ENCODE measurements around the gene ITGB5.
A peak's percentile ranks its signal among the peaks of the same experiment; 100 is the strongest.

ITGB5 gene

DNA sequence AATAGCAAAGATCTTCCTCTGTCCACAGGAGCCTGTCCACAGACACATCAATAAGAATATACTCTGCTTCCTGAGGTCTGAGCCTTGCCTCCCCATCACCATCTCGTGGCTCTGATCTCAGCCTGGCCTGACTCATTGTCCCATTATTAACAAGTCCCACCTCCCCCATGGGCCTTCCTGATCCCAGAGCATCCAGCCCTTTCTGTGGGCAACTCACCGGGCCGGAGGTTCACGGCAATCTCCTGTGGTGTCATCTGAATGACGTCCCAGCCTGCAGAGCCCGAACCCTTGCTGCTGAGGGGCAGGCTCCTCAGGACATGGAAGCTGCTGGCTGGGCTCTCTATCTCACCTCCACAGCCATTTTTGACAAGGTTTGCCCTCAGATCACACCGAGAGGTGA lies 28.1 kb downstream of the ITGB5 start:
- TF ChIP-seq, protein P1, sequence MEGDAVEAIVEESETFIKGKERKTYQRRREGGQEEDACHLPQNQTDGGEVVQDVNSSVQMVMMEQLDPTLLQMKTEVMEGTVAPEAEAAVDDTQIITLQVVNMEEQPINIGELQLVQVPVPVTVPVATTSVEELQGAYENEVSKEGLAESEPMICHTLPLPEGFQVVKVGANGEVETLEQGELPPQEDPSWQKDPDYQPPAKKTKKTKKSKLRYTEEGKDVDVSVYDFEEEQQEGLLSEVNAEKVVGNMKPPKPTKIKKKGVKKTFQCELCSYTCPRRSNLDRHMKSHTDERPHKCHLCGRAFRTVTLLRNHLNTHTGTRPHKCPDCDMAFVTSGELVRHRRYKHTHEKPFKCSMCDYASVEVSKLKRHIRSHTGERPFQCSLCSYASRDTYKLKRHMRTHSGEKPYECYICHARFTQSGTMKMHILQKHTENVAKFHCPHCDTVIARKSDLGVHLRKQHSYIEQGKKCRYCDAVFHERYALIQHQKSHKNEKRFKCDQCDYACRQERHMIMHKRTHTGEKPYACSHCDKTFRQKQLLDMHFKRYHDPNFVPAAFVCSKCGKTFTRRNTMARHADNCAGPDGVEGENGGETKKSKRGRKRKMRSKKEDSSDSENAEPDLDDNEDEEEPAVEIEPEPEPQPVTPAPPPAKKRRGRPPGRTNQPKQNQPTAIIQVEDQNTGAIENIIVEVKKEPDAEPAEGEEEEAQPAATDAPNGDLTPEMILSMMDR (conservative IDR thresholded peaks at IDR 0.05; ENCODE audit: low read depth, low read length) = no peak
- peak; percentile 90 for DNase-seq (ENCODE audit: low read depth)
- no peak overlapping the region for H3K4me3 ChIP-seq (ENCODE audit: low read depth, low read length)

DNA sequence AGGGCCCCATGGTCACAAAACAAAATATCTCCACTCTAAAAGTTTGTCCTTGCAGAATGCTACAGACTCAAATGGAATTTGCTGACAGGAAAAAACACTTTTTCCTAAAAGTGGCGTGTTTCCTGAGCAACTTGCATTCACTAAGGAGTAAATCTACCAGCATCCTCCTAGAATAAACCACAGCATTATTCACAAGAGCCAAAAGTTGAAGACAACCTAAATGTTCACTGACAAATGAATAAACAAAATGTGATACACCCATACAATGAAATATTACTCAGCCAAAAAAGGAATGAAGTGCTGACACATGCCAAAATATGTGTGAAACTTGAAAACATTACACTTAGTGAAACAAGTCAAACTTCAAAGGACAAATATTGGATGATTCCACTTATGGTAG lies 28.9 kb downstream of the ITGB5 start:
- DNase-seq (ENCODE audit: low read depth) = peak; percentile 73
- H3K4me3 ChIP-seq (ENCODE audit: low read depth, low read length) = no peak overlapping the region
- TF ChIP-seq, protein P1 (conservative IDR thresholded peaks at IDR 0.05; ENCODE audit: low read depth, low read length) = no peak

DNA sequence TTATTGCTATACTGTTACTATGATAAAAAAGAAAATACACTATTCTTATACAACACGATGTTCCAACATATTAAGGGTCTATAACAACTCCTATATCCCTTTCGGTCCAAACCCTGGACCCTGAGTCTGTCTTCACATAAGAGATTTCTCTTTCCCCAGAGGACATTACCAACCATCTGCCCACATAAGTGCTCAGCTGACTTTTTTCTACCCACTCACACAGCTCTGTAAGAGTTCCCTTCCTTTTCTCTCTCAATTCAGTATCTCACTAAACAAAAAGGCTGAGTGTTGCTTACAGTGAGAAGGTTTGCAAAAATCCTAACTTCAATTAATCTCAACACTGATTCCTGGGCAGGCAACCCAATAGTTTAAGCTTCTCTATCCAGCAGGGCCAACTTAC lies 30.5 kb downstream of the ITGB5 start:
- no peak for DNase-seq (ENCODE audit: low read depth)
- TF ChIP-seq, protein P1 (conservative IDR thresholded peaks at IDR 0.05; ENCODE audit: low read depth, low read length) = no peak
- no peak overlapping the region for H3K4me3 ChIP-seq (ENCODE audit: low read depth, low read length)

DNA sequence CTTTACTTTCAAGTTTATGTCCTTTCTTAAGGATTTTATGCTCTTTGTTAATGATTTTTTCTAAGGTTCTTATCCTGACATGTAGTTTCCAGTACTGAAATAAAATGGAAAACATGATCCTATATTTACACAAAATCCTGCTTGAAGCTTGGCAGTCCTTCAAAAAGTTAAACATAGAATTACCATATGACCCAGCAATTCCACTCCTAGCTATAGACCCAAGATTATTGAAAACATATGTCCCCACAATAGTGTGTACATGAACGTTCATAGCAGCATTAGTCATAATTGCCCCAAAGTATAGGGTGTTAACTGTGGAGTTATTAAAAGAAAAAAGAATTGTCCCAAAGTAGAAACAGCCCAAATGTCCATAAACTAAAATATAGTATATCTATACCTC lies 33.2 kb downstream of the ITGB5 start:
- no peak overlapping the region for H3K4me3 ChIP-seq (ENCODE audit: low read depth, low read length)
- DNase-seq (ENCODE audit: low read depth) = no peak
- TF ChIP-seq, protein P1 (conservative IDR thresholded peaks at IDR 0.05; ENCODE audit: low read depth, low read length) = no peak

DNA sequence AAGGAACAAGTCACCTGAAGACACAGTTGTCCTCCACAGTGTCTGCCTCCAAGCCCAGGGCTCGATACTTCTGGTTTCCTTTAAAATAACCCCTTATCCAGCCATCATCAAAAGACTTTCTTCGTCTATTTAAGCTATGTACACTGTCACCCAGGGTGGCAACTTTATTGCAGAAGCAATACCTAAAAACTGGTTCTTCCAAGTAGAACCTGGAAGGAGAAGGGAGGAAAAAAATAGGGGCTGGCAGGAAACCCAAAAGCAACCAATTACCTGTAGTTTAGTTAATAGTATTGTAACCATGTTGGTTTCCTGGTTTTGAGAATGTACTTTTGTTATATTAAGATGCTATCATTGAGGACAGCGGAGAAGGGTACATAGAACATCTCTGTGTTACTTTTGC lies 33.7 kb downstream of the ITGB5 start:
- DNase-seq (ENCODE audit: low read depth) = no peak
- no peak overlapping the region for H3K4me3 ChIP-seq (ENCODE audit: low read depth, low read length)
- TF ChIP-seq, protein P1 (conservative IDR thresholded peaks at IDR 0.05; ENCODE audit: low read depth, low read length) = no peak

DNA sequence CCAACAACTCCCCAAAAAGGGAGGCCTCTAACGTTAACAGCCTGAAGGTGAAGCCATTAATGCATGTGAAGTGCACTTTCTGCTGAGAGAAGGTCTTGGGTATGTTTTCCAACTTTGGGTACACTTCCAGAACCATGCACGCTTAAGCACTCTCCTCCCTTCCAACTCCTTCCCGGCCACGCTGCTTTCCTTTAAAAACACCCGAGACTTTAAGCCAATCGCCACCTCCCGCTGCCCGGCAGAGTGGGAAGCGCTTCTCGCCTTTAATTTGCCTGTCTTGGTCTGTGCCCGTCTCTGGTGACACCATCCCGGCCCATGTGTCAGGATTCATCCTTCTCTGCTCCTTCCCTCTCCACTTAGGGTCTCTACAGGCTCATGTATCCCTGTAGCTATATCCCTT lies 35.3 kb downstream of the ITGB5 start:
- DNase-seq (ENCODE audit: low read depth) = no peak
- H3K4me3 ChIP-seq (ENCODE audit: low read depth, low read length) = no peak overlapping the region
- TF ChIP-seq, protein P1 (conservative IDR thresholded peaks at IDR 0.05; ENCODE audit: low read depth, low read length) = no peak

DNA sequence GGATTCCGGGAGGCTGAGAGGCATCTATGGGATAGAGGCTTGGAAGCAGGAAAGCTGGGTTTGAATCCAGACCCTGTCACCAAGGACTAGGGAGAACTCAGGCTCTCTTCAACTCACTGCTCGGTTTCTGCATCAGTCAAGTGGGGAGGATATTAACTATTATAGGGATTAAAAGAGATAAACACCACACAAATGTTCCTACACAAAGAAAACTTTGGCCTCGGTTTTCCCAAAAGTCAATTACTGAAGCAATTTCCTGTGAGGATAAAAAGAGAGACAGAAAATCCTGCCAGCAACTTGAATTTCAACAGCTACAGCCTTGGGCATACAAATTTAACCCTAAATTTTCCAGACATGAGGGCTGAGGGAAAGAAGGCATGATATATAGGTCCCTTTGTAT lies 36.0 kb downstream of the ITGB5 start:
- no peak overlapping the region for H3K4me3 ChIP-seq (ENCODE audit: low read depth, low read length)
- TF ChIP-seq, protein P1 (conservative IDR thresholded peaks at IDR 0.05; ENCODE audit: low read depth, low read length) = no peak
- DNase-seq (ENCODE audit: low read depth) = no peak

Data from choroid plexus epithelial cell (primary cell).